RWPE1 (cell line): Measurements from ENCODE around the gene KLHL41.
"Not testable (repeated sequence)": the region's sequence is repeated elsewhere in the genome, so short reads cannot be mapped to it uniquely, and the experiment has no call there.

ENCODE experiments used
- CTCF ChIA-PET: fragments of 350-600 bp; sonication (Branson Sonifier 250); formaldehyde crosslinking; extraction: SDS; loops from one replicate; lab custom pipeline; 2021; lab: Yijun Ruan, JAX
- POLR2A ChIA-PET: fragments of 400-600 bp; formaldehyde crosslinking; extraction: SDS; loops from one replicate; lab custom pipeline; 2020; ENCODE audit warnings: antibody characterized with exemption; ENCODE audit not compliant: low non-redundant PET; lab: Yijun Ruan, JAX
- DNase-seq: peaks from one replicate; pipeline ENCODE4 v3.0.0; 2012; ENCODE audit warnings: low spot score
- H3K27ac ChIP-seq: fragments of 450-650 bp; 2 replicates; pipeline ENCODE4 v1.5.1; 2017
- TF ChIP-seq, protein P1 (sequence below): fragments of 450-650 bp; conservative IDR thresholded peaks from 2 replicates; pipeline ENCODE4 v1.5.1; 2017; ENCODE audit warnings: low read depth, mild to moderate bottlenecking

The KLHL41 gene

GRCh38 chr2:169512525-169512924 lies 3.0 kb downstream of the KLHL41 start:
- CTCF ChIA-PET: no interaction called here
- no peak for DNase-seq
- POLR2A ChIA-PET: no interaction called here
- TF ChIP-seq, protein P1, sequence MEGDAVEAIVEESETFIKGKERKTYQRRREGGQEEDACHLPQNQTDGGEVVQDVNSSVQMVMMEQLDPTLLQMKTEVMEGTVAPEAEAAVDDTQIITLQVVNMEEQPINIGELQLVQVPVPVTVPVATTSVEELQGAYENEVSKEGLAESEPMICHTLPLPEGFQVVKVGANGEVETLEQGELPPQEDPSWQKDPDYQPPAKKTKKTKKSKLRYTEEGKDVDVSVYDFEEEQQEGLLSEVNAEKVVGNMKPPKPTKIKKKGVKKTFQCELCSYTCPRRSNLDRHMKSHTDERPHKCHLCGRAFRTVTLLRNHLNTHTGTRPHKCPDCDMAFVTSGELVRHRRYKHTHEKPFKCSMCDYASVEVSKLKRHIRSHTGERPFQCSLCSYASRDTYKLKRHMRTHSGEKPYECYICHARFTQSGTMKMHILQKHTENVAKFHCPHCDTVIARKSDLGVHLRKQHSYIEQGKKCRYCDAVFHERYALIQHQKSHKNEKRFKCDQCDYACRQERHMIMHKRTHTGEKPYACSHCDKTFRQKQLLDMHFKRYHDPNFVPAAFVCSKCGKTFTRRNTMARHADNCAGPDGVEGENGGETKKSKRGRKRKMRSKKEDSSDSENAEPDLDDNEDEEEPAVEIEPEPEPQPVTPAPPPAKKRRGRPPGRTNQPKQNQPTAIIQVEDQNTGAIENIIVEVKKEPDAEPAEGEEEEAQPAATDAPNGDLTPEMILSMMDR: no peak
- H3K27ac ChIP-seq: no peak overlapping the region

DNA sequence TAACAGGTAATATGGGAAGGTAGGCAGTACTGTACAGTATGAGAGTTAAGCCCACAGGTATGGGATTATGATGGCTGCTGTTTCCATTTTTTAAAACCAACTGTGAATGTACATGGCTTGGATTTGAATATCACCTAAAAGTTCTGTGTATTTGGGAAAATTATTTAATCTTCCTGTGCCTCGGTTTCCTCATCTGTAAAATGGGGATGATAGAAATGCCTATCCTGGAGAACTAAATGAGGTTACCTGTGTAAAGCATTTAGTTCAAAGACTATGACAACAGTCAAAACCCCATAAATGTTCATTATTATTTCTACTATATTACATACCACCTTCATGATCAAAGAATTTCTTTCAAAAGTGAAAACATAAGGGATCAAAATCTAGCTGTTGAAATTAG lies 3.6 kb downstream of the KLHL41 start:
- no peak overlapping the region for H3K27ac ChIP-seq
- TF ChIP-seq, protein P1: no peak
- ChIA-PET CTCF (no interaction called here), POLR2A (no interaction called here)
- no peak for DNase-seq

- DNase-seq: no peak
- no peak overlapping the region for H3K27ac ChIP-seq
- TF ChIP-seq, protein P1: no peak
- ChIA-PET CTCF (interaction anchor here (0.7 kb wide), 1 partner anchor 98 kb away, joined by 3 read pairs; no protein-coding TSS in a partner anchor), POLR2A (no interaction called here)
Measured at GRCh38 chr2:169513926-169514325, 4.4 kb downstream of the KLHL41 start.

DNA sequence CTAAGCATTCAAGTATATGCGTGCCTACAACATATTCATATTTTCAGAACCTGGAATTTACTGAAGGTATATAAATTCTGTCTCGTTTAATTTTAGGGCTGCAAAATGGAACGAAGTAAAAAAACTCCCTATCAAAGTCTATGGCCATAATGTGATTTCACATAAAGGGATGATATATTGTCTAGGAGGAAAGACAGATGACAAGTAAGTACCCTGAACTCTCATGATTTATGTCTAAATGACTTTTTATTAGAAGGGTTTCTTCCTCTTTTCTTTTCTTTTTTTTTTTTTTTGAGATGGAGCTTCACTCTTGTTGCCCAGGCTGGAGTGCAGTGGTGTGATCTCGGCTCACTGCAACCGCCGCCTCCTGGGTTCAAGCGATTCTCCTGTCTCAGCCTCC lies 5.3 kb downstream of the KLHL41 start:
- DNase-seq, H3K27ac ChIP-seq, POLR2A ChIA-PET: not testable (repeated sequence)
- CTCF ChIA-PET: interaction anchor here (0.6 to 0.7 kb wide), 2 partner anchors 97 to 173 kb away, joined by 3 read pairs; no protein-coding TSS in a partner anchor

GRCh38 chr2:169516488-169516995 lies 7.0 kb downstream of the KLHL41 start:
- DNase-seq, POLR2A ChIA-PET, H3K27ac ChIP-seq, CTCF ChIA-PET: not testable (repeated sequence)

- POLR2A ChIA-PET: interaction anchor here (0.7 kb wide), 1 partner anchor 1415 kb away, joined by 3 read pairs; no protein-coding TSS in a partner anchor
- CTCF ChIA-PET: no interaction called here
- no peak for DNase-seq
- no peak overlapping the region for H3K27ac ChIP-seq
- TF ChIP-seq, protein P1: no peak
Measured at GRCh38 chr2:169520896-169521295, 11.4 kb downstream of the KLHL41 start.

GRCh38 chr2:169523681-169524080 lies 14.2 kb downstream of the KLHL41 start:
- no peak for DNase-seq
- ChIA-PET CTCF (interaction anchor here (0.6 to 0.8 kb wide), 2 partner anchors 17 to 91 kb away, joined by 3 to 4 read pairs; no protein-coding TSS in a partner anchor), POLR2A (interaction anchor here (0.6 kb wide), 1 partner anchor 1082 kb away, joined by 3 read pairs; no protein-coding TSS in a partner anchor)
- H3K27ac ChIP-seq: no peak overlapping the region
- TF ChIP-seq, protein P1: no peak
